Endodermal cell (in vitro differentiated cells): ENCODE results near the gene RESF1. TPM values are rescaled to one million over a fixed set of nuclear protein-coding genes. Genes with fewer than 3 reads are reported as not detected.

Source experiments
- DNase-seq: peaks from one replicate; pipeline ENCODE4 v3.0.0-alpha.2; 2017
- H3K27ac ChIP-seq: 2 replicates; pipeline ENCODE4 v1.5.1; 2013; ENCODE audit warnings: mild to moderate bottlenecking, low read depth, low read length, moderate library complexity
- H3K27me3 ChIP-seq: 2 replicates; pipeline ENCODE4 v1.6.1; 2013; ENCODE audit warnings: mild to moderate bottlenecking, low read length, moderate library complexity; ENCODE audit not compliant: insufficient read depth, control insufficient read depth, poor library complexity, severe bottlenecking
- H3K36me3 ChIP-seq: 2 replicates; pipeline ENCODE4 v1.7.0; 2013; ENCODE audit warnings: mild to moderate bottlenecking, low read length, moderate library complexity; ENCODE audit not compliant: control insufficient read depth, insufficient read depth
- H3K4me1 ChIP-seq: one replicate; pipeline ENCODE4 v1.7.0; 2013; ENCODE audit warnings: low read length; ENCODE audit not compliant: control insufficient read depth, insufficient read depth
- H3K4me3 ChIP-seq: 2 replicates; pipeline ENCODE4 v1.5.1; 2013; ENCODE audit warnings: mild to moderate bottlenecking, low read length, moderate library complexity
- H3K9ac ChIP-seq: 2 replicates; pipeline ENCODE4 v1.6.1; 2013; ENCODE audit warnings: mild to moderate bottlenecking, low read length, moderate library complexity; ENCODE audit not compliant: poor library complexity, severe bottlenecking; ENCODE audit errors: extremely low read depth
- H3K9me3 ChIP-seq: 2 replicates; pipeline ENCODE4 v1.6.1; 2013; ENCODE audit warnings: mild to moderate bottlenecking, low read length, moderate library complexity; ENCODE audit not compliant: control insufficient read depth
- H3K27ac Mint-ChIP-seq: 2 replicates; pipeline ENCODE4 v1.8.0; 2020; ENCODE audit warnings: mixed read lengths
- H3K27me3 Mint-ChIP-seq: 2 replicates; pipeline ENCODE4 v1.8.0; 2021; ENCODE audit warnings: mild to moderate bottlenecking, mixed read lengths; ENCODE audit not compliant: insufficient read depth
- H3K36me3 Mint-ChIP-seq: 2 replicates; pipeline ENCODE4 v1.8.0; 2020; ENCODE audit warnings: low read depth, mixed read lengths
- H3K4me1 Mint-ChIP-seq: 2 replicates; pipeline ENCODE4 v1.8.0; 2020; ENCODE audit warnings: mixed read lengths
- H3K4me3 Mint-ChIP-seq: 2 replicates; pipeline ENCODE4 v1.8.0; 2020; ENCODE audit warnings: mild to moderate bottlenecking, moderate library complexity, mixed read lengths
- H3K9me3 Mint-ChIP-seq: 2 replicates; pipeline ENCODE4 v1.8.0; 2020; ENCODE audit warnings: mild to moderate bottlenecking, mixed read lengths
- WGBS, 2 experiments: methylation state at CpG; one replicate each; pipeline versions ENCODE4 v1.1.5 to v1.1.7; 2013; ENCODE audit warnings: missing lambda C conversion rate in 2 of 2, mixed read lengths in 1 of 2; ENCODE audit not compliant: insufficient coverage in 1 of 2, insufficient read length in 1 of 2; 5-methylcytosine and 5-hydroxymethylcytosine counted together
- total RNA-seq, 2 donors: library from RNA; stranded (reverse); fragmentation: NEBNext Ultra II Directional in 1 of 2; extraction: Animal tissue kit (Norgen Biotek cat#: 25700) in 1 of 2; gene quantifications; 2 replicates in 1 of 2; 3 replicates in 1 of 2; pipeline ENCODE4 v1.2.1, GENCODE V29; 2021
- TF ChIP-seq, protein P1 (sequence below): fragments of 200-600 bp; sonication (generic); conservative IDR thresholded peaks from 2 replicates; pipeline ENCODE4 v1.5.0; 2021; ENCODE audit warnings: antibody characterized with exemption, mild to moderate bottlenecking

The RESF1 gene
- total RNA-seq, 2 donors from 2014 or later = 152 to 201 TPM

DNA sequence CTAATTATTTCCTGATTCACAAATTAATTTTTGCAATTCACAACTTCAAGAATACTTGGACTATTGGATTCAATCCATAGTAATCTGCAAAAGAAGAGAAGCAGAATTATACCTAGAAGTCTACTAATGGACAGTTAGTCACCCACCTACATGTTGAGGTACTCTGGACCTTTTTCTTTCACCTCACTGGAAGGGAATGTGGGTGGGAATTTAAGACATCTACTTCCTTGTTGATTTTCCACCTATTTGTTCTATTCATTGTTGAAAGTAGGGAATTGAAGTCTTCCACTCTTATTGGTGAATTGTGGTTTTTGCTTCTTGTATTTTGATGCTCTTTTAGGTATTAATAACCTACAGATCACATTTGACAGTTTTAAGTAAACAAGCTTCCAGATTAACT is 11.0 kb downstream of the RESF1 start:
- Histone ChIP-seq H3K27me3 (no peaks in the 10 kb centered on the region), H3K4me1 (peaks cover 4% of the 10 kb centered on the region), H3K4me3 (peak overlapping the region; percentile 67), H3K9me3 (peaks cover 76% of the 10 kb centered on the region), H3K9ac (no peak overlapping the region), H3K36me3 (peaks cover 78% of the 10 kb centered on the region), H3K27ac (no peak overlapping the region)
- DNase-seq = no peak
- TF ChIP-seq, protein P1, sequence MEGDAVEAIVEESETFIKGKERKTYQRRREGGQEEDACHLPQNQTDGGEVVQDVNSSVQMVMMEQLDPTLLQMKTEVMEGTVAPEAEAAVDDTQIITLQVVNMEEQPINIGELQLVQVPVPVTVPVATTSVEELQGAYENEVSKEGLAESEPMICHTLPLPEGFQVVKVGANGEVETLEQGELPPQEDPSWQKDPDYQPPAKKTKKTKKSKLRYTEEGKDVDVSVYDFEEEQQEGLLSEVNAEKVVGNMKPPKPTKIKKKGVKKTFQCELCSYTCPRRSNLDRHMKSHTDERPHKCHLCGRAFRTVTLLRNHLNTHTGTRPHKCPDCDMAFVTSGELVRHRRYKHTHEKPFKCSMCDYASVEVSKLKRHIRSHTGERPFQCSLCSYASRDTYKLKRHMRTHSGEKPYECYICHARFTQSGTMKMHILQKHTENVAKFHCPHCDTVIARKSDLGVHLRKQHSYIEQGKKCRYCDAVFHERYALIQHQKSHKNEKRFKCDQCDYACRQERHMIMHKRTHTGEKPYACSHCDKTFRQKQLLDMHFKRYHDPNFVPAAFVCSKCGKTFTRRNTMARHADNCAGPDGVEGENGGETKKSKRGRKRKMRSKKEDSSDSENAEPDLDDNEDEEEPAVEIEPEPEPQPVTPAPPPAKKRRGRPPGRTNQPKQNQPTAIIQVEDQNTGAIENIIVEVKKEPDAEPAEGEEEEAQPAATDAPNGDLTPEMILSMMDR = no peak
- Mint-ChIP-seq H3K36me3 (peaks cover 89% of the 10 kb centered on the region), H3K27me3 (no peaks in the 10 kb centered on the region), H3K4me3 (no peak overlapping the region), H3K4me1 (peaks cover 35% of the 10 kb centered on the region), H3K9me3 (peaks cover 69% of the 10 kb centered on the region), H3K27ac (peak overlapping the region; percentile 74)

DNA sequence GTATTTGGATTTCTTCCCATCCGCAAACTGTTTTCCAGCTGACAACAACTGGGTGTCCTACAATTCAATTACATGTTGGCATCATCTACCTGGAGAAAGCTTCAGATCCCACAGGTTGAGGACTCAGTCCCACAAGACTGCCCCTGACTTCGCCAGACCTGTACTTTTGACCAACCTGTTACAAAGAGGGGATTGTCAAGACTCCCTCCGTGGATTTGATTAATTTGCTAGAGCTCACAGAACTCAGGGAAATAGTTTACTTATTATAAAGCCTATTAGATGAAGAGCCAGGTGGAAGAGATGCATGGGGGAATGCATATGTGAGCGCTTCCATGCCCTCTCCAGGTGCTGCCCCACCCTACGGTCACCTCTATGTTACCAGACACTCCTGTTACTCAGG is 14.6 kb downstream of the RESF1 start:
- WGBS, 2 experiments = 96 to 99% methylated on average over 3 to 5 of the region's 5 CpGs
- Mint-ChIP-seq H3K27ac (no peak overlapping the region), H3K4me3 (no peak overlapping the region), H3K36me3 (peaks cover 99% of the 10 kb centered on the region), H3K27me3 (no peaks in the 10 kb centered on the region), H3K4me1 (peaks cover 5% of the 10 kb centered on the region), H3K9me3 (peaks cover 95% of the 10 kb centered on the region)
- no peak for DNase-seq
- Histone ChIP-seq H3K27ac (no peak overlapping the region), H3K9ac (no peak overlapping the region), H3K36me3 (peaks cover 97% of the 10 kb centered on the region), H3K4me3 (peak overlapping the region; percentile 67), H3K9me3 (peaks cover 99% of the 10 kb centered on the region), H3K27me3 (no peaks in the 10 kb centered on the region), H3K4me1 (no peaks in the 10 kb centered on the region)
- TF ChIP-seq, protein P1 = no peak

DNA sequence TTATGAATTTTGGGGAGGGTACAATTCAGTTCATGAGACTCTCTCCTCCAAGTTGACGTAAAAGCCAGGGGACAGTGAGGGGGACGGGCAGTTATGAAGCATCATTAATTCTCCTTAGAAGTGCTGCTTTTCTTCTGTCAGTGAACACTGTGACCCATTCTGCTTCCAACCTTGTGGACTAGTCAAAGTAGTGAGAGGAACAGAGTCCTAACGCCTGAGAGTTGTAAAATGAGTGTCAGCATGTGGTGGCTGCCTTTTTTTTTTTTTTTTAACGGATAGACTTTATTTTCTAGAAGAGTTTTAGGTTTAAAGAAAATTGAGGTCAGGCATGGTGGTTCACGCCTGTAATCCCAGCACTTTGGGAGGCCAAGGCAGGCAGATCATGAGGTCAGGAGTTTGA is 15.5 kb downstream of the RESF1 start:
- H3K4me1 ChIP-seq = no peaks in the 10 kb centered on the region
- peak overlapping the region; percentile 67 for H3K4me3 ChIP-seq
- no peak overlapping the region for H3K27ac Mint-ChIP-seq
- peaks cover 98% of the 10 kb centered on the region for H3K9me3 Mint-ChIP-seq
- no peak overlapping the region for H3K9ac ChIP-seq
- peaks cover 97% of the 10 kb centered on the region for H3K36me3 ChIP-seq
- no peak overlapping the region for H3K27ac ChIP-seq
- DNase-seq = no peak
- 80 to 93% methylated on average over 3 to 5 of the region's 5 CpGs for WGBS, 2 experiments
- H3K4me1 Mint-ChIP-seq = peaks cover 4% of the 10 kb centered on the region
- peaks cover 99% of the 10 kb centered on the region for H3K9me3 ChIP-seq
- no peaks in the 10 kb centered on the region for H3K27me3 ChIP-seq
- H3K36me3 Mint-ChIP-seq = peaks cover 99% of the 10 kb centered on the region
- TF ChIP-seq, protein P1 = no peak
- no peaks in the 10 kb centered on the region for H3K27me3 Mint-ChIP-seq
- H3K4me3 Mint-ChIP-seq = no peak overlapping the region
